ENCODE results near the gene CCND3.

CCND3 gene

DNA sequence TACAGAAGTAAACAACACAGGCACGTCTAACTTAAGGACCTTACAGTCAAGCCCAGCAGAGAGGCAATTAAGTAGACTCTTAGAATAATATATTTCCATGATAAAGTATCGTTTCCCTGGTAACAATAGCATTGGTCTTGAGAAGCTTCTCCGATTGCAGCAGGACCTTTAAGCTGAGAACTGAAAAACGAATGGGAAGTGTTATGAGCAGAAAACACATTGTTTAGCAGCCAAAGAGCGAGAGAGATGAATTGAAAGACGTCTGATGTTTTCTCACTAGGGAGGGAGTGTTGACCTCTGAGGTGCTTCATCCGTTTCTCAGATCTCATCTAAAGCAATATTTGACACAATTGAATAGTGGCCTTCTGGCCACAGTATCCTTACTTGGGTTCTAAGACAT lies 19.5 kb downstream of the CCND3 start:
- no peak for DNase-seq (ENCODE audit: low read depth in 2 of 2, low spot score in 1 of 2)

DNA sequence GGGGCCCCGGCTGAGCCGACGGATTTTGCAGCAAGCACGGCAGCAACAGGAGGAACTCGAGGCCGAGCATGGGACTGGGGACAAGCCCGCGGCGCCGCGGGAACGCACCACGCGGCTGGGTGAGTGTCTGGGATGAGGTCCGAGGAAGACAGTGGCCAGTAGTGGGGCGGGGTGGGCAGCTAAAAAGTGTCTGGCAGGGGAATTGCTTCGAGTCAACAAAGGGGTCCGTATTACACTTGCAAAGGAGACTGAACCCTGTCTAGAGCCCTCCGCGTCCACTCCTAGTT lies 20.0 kb downstream of the CCND3 start:
- no peak for DNase-seq (ENCODE audit: low read depth in 2 of 2, low spot score in 1 of 2)

DNA sequence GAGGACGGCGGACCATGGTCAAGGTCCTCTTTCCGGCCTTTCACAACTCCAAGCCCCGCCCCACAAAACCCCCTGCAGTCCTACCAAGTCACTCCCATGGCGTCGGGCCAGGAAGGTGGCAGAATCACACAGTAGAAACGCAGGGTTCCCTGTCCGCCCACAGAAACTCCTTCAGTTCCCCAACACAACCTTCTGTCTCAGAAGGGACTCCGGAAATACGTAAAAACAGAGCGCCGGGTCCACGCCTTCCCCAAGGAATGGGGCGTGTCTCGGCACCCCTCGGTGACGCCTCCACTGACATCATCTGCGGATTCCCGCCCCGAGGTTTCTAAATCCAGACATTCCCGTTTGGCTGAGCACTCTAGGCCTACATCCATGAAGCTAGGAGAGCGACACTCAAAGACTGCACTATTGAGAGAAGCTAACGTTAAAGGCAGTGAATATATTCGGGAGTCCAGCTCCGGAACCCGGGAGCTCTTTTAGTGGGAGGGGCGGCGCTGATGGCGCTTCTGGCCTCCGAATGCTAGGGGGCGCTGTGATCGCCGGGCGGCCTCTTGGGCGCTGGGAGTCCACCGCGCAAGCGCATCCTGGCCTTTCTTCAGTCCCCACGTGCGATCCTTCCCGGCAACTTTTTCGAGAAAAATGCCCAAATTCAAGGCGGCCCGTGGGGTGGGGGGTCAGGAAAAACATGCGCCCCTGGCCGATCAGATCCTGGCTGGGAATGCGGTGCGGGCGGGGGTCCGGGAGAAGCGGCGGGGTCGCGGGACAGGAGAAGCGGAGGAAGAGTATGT lies 20.5 kb downstream of the CCND3 start, which contains the start of the genes BYSL and MED20:
BYSL (plus strand) TSS at position 579 of the 791 bp plus-strand sequence; CDS start at position 643, 64 bp downstream.
MED20 (minus strand) TSS at position 219 of the 791 bp plus-strand sequence; CDS start at position 98, 121 bp downstream.
- peak; percentile 87 to 95 for DNase-seq (ENCODE audit: low read depth in 2 of 2, low spot score in 1 of 2)

DNA sequence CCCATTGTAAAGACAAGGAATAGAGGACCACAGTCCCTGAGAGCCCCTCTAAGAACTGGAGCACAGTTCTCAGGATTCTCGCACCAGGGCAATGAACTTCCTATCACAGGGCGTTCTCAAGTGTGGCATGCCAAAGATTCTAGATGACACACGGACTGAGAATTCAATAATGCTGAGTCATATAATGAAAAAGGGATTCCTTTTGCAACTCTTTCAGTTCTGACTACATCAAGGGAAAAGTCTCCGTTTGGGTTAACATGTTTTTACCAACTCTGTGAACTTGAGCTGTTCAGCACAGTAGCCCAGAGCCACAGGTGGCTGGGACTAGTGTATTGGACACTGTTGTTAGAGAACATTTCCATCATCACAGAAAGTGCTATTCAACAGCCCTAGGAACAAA lies 24.1 kb downstream of the CCND3 start:
- DNase-seq (ENCODE audit: low read depth in 2 of 2, low spot score in 1 of 2): no peak

DNA sequence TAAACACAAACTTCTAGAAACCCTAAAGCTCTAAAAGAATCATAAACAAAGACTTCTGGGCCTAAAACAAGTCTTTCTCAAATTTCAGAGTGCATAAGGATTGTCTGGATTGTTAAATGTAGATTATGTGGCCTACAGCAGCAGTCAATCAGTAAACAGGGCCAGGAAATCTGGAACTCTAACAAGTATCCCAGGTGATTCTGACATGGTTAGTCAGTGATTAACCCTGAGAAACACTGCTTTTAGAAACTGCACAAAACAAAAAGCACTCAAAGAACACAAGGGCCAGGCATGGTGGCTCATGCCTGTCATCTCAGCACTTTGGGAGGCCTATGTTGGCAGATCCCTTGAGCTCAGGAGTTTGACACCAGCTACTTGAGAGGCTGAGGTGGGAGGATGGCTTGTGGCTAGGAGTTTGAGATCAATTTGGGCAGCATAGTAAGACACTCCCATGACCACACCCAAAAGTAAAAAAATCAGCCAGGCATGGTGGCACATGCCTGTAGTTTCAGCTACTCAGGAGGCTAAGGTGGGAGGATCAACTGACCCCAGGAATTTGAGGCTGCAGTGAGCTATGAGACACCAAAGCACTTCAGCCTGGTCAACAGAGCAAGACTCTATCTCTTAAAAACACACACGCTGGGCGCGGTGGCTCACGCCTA lies 26.6 kb downstream of the CCND3 start:
- DNase-seq (ENCODE audit: low read depth in 2 of 2, low spot score in 1 of 2): no peak

DNA sequence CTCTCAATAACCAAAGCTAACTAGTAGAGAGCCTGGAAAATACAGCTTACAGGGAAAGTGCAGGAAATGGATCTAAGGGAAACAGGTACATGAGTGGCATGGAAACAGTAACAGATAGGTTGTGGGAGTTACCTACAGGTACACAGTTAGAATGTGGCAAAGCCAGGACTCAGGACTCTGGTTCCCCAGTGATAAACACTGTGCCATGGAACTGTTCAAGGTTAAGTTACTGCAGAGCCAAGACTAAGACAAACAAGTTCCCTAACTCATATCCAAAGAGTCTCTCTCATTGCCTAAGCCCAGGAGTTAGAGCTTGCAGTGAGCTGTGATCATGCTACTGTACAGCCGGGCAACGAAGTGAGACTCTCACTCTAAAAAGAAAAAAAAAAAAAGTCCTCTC lies 27.3 kb downstream of the CCND3 start:
- no peak for DNase-seq (ENCODE audit: low read depth in 2 of 2, low spot score in 1 of 2)

DNA sequence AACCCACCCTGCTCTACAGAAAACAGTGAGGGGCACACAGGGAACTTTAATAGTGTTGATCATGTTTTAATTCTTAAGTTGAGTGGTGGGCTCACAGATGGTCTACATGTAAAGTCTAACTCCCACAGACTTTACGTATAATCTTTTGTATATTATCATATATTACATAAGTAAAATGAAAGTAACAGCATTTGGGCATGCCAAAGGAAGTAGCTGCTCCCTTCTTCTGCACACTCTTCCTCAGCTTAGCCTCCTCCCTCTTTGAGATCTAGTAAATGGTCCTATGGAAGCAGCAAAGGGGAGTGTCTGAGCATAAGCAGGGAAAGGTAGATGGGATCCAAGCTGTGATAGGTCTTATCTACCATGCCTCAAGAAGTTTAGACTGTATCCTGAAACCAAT lies 31.9 kb downstream of the CCND3 start:
- no peak for DNase-seq (ENCODE audit: low read depth in 2 of 2, low spot score in 1 of 2)

DNA sequence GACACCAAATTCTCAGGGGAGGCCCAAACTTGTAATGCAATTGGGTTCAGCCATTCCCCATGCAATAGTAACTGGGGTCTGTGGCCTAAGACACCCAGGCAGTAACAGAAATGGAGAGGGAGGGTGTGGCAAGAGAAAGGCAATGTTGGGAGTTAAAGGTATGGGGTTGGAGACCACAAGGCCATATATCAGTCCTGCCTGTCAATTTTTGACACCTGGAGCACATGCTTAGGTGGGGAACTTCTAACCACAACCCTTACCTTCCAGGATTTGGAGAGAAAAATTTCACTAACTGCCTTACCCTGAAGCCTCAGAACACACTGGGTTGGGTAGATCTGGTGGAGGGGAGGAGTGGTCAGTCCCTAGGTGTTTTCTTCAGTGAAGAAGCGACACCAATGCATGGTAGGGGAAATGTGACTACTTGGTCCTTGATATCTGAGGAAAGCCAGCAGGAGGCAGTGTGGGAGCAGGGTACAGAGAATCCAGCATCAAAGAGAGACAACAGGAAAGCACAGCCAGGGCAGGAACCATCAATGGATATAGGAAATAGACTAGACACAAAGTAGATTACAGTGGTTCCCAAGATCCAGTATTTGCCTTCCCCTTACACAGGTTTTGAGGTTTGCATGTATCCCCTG lies 39.6 kb downstream of the CCND3 start:
- peak in 1 of 2 donors; percentile 37 for DNase-seq (ENCODE audit: low read depth in 2 of 2, low spot score in 1 of 2)

DNA sequence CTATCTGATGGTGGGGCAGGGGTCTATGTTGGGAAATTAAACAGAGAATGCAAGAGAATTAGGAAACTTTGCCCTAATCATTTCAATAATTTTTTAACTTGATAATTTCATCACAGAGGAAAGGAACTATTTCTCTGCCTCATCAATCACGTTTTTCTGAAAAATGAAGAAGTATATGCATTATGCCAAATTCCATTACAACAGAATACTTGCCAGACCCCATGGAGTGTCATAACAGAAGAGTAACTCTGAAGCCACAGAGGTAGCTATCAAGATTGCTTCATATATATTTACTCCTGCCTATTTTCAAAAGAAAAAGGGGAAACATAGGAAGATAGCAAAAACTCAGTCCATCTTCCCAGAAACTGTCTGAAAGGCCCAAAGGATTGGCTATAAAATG lies 40.7 kb downstream of the CCND3 start:
- DNase-seq (ENCODE audit: low read depth in 2 of 2, low spot score in 1 of 2): no peak

DNA sequence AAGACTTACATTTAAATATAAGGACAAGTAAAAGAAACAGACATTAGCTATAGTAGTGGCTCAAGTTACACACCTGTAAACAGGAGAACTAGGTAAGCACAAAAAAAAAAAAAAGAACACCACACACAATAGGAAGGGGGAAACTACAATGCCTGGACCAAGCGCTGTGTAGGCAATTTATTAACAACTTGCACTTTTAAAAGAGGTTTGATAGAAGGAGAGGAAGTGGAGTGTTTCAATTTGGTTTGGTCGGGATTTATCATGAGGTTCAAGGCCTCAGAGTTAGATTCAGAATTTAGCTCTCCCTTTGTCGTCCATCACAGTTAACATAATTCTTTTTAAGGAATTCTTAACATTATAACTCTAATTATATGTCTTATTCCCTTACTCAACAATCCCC lies 45.3 kb downstream of the CCND3 start:
- no peak for DNase-seq (ENCODE audit: low read depth in 2 of 2, low spot score in 1 of 2)

DNA sequence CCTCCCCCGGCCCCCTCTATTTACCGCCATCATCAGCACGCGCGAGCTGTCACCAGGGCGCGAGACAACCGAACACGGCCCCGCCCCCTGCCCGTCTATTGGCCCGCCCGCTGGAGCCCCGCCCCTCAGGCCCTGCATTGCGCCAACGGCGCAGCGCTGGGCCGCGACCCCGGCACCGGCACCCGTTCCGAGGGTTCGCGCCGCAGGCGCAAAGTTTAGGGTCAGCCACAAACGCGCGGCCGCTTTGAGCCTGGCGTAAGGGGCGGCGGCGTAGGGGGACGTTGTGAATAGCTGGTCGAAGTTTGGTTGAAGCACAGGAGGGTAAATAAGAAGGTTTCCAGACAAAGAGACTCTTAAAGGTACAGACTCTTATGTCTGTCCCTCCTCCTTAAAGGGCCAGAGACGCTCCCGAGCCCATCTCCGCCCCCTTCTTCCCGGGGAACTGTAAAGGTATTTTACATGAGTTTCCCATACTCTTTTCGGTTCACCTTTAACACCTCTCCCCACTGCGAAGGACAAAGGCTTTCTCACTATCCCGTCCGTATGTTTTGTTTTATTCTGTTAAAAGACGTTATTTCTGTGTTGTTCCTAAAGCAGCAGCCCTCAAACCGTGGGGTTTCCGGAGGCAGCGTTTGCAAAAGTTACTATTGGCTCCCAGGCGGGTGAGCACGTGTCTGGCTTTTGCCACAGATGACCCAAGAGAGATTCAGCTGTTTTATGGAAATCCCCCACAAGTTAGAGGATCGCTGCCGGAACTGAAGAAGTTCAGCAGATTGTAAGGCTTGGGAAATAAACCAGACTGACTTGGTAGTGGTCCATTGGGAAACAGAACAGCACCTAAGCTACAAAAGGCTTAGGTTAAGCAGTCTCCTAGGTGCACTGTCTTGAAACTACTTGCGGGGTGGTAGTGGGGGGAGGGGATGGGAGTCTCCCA lies 46.0 kb downstream of the CCND3 start, which contains the start of gene USP49:
USP49 (minus strand) TSS at position 76 of the 934 bp plus-strand sequence. CDS start 88,392 bp downstream, outside the sequence.
- DNase-seq (ENCODE audit: low read depth in 2 of 2, low spot score in 1 of 2): peak; percentile 80 to 87

DNA sequence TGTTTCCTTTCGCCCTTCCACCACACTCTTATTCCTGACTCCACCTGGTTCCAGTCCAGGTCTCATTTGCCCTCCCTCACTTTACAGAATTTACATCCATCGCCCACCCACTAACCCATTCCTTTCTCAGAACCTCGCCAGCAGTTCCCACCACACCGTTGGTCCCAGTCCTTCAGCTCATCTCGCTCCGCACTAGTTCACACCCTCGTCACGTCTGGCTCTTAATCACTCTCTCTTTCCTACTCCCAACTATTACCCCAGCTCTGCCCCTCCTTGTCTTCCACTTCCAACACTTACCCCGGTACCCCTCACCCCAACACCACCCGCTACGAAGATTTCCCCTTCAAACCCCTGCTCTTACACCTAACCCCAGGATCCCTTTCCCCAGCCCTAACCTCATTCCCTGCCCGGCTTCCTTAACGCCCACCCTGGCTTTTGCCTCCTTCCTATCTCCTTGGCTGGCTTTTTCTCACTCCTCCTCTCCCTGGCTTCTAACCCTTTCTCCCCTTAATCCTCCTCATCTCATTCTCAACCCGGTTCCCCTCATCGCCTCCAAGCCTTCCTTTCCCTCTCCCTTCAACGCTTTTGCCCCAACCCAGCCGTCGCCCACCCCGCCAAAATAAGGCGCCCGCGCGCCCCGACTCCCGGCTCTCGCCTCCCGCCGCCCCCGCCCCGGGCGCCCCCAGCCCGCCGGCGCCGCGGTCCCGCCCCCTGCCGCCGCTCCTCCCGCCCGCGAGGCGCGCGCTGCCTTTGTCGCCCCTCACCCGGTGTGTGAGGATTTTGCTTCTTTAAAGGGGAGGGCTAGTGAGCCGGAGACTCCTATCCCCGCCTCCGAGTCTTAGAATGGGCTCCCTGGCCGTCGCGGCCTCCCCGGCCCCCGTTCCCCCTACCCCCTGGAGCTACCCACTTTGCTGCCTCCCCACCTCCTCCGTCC lies 47.0 kb downstream of the CCND3 start:
- peak in 1 of 2 donors; percentile 12 for DNase-seq (ENCODE audit: low read depth in 2 of 2, low spot score in 1 of 2)

DNA sequence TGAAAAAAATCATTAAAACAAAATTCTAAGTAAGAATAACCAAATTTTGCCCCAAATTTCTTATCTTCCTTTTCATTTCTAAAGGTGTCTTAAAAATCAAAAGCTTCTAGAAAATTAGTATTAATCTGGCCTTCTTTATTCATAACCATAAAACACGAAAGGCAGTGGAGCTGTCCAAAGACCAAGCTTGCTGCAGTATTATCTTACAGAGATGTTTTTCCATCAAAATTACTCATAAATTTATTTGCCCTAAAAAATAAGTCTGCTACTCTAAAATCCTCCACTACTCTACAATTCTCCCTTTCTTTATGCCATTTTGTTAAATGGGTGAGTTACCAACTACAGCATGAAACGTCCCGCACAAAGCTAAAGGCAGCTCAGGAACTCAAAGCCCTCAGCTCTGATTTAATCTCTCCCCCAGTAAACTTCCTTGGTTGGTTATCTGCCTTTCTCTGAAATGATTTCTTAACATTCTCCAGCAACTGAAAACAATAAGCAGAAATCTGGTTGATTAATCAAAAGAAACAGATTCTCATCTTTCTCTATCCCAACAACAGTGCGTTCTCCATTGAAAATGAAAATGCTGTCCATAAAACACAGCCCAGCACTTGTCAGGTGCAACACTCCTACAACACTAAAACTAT lies 48.6 kb downstream of the CCND3 start:
- no peak for DNase-seq (ENCODE audit: low read depth in 2 of 2, low spot score in 1 of 2)

DNA sequence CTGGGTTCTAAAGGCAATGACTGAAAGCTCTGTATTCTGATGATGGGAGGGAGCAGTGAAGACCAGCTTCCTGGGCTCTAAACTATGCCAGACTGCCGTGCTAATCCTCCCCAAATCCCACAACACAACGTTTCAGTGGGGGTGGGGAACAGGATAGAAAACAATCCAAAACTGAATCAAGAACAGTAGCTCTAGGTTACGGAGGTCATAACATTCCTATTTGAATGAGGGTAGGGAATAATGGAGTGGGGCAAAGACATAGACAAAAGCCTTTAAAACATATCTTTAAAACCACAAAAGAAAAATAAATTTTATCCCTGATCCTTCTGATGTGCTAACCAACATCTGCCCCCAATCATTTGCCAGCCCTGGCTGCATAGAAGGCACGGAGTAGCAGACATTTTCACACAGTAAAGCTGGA lies 54.3 kb downstream of the CCND3 start:
- no peak for DNase-seq (ENCODE audit: low read depth in 2 of 2, low spot score in 1 of 2)

DNA sequence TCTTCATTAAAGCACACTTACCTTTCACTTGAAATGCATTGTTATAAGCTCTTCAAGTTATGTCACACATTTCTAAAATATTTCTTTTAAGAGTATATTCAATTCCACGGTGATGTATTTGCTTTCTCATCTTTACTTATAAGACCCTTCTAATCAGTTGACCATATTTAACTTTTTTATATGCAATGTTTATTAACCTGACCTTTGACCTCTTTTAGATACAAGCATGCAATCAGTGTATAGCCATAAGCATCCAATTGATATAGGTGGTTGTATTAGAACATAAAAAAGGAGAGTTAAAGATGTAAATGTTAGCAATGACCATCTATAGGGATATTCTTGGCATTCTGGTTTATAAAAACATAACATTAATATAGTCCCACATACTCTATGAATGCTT lies 55.7 kb downstream of the CCND3 start:
- no peak for DNase-seq (ENCODE audit: low read depth in 2 of 2, low spot score in 1 of 2)

DNA sequence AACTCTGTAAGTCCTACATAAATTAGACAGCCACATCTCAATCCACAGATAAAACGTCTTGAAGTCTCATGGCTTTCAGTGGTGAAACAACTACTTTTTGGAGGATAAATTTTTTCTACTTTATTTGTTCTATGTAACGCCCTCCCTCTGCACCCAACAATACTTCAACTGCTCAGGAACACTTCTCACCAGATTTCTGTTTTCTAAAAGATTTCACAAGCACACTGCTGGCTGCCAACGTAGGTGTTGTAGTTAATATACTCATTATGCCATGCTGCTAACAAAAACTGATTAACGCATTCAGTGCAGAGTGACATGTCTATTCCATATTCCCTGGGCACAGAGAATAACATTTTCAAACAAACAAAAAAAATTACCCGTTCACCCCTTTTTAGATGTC lies 56.7 kb downstream of the CCND3 start:
- DNase-seq (ENCODE audit: low read depth in 2 of 2, low spot score in 1 of 2): no peak
